Measurements from ENCODE around the gene ATAD3B.
"Not testable (repeated sequence)": the region's sequence is repeated elsewhere in the genome, so short reads cannot be mapped to it uniquely, and the experiment has no call there.

DNA sequence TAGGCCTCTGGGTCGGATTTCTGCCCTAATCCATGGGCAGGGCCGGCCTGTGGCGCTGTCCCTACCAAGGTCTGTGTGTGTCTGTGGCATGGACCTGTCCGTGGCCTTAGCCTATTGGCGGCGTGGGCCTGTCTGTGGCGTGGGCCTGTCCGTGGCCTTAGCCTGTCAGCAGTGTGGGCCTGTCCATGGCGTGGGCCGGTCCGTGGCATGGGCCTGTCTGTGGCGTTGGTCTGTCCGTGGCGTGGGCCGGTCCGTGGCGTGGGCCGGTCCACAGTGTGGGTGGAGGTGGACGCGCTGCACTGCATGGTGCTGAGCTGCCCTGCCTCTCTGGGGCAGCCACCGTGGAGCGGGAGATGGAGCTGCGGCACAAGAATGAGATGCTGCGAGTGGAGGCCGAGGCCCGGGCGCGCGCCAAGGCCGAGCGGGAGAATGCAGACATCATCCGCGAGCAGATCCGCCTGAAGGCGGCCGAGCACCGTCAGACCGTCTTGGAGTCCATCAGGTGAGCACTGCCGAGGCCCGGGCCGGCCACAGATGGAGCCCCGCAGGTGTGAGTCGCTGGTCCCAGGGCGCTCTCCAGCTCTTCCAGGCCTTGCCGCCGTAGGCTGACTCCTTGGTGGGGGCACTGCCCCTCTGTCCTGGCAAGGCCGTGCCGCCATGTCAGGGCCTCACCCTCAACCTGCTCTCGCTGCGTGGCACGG lies 48.4 kb downstream of the ATAD3B start:
- TF ChIP-seq, protein P1, sequence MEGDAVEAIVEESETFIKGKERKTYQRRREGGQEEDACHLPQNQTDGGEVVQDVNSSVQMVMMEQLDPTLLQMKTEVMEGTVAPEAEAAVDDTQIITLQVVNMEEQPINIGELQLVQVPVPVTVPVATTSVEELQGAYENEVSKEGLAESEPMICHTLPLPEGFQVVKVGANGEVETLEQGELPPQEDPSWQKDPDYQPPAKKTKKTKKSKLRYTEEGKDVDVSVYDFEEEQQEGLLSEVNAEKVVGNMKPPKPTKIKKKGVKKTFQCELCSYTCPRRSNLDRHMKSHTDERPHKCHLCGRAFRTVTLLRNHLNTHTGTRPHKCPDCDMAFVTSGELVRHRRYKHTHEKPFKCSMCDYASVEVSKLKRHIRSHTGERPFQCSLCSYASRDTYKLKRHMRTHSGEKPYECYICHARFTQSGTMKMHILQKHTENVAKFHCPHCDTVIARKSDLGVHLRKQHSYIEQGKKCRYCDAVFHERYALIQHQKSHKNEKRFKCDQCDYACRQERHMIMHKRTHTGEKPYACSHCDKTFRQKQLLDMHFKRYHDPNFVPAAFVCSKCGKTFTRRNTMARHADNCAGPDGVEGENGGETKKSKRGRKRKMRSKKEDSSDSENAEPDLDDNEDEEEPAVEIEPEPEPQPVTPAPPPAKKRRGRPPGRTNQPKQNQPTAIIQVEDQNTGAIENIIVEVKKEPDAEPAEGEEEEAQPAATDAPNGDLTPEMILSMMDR (IDR thresholded peaks at IDR 0.05 in 2 of 3, conservative IDR thresholded peaks at IDR 0.05 in 1 of 3; ENCODE audit: borderline replicate concordance in 1 of 3, insufficient read depth in 1 of 3, low read depth in 2 of 3, low read length in 2 of 3): not testable (repeated sequence)
- TF ChIP-seq POLR2A (IDR thresholded peaks at IDR 0.05; ENCODE audit: borderline replicate concordance, extremely low read depth, insufficient read depth, insufficient read length): not testable (repeated sequence)
- TF ChIP-seq, protein P2, sequence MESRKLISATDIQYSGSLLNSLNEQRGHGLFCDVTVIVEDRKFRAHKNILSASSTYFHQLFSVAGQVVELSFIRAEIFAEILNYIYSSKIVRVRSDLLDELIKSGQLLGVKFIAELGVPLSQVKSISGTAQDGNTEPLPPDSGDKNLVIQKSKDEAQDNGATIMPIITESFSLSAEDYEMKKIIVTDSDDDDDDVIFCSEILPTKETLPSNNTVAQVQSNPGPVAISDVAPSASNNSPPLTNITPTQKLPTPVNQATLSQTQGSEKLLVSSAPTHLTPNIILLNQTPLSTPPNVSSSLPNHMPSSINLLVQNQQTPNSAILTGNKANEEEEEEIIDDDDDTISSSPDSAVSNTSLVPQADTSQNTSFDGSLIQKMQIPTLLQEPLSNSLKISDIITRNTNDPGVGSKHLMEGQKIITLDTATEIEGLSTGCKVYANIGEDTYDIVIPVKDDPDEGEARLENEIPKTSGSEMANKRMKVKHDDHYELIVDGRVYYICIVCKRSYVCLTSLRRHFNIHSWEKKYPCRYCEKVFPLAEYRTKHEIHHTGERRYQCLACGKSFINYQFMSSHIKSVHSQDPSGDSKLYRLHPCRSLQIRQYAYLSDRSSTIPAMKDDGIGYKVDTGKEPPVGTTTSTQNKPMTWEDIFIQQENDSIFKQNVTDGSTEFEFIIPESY (IDR thresholded peaks at IDR 0.05; ENCODE audit: extremely low read depth, insufficient replicate concordance, low read length): not testable (repeated sequence)
